Activated naive CD4-positive, alpha-beta T cell treated with Interleukin-2 at 50 U/mL for 16 hours (primary cell): ENCODE data around the gene BUB1.
A peak's percentile ranks its signal among the peaks of the same experiment; 100 is the strongest.
"Not testable (repeated sequence)": the region's sequence is repeated elsewhere in the genome, so short reads cannot be mapped to it uniquely, and the experiment has no call there.

Source experiments
- DNase-seq: peaks from one replicate; pipeline ENCODE4 v3.0.0-alpha.2; 2020

Gene BUB1

DNA sequence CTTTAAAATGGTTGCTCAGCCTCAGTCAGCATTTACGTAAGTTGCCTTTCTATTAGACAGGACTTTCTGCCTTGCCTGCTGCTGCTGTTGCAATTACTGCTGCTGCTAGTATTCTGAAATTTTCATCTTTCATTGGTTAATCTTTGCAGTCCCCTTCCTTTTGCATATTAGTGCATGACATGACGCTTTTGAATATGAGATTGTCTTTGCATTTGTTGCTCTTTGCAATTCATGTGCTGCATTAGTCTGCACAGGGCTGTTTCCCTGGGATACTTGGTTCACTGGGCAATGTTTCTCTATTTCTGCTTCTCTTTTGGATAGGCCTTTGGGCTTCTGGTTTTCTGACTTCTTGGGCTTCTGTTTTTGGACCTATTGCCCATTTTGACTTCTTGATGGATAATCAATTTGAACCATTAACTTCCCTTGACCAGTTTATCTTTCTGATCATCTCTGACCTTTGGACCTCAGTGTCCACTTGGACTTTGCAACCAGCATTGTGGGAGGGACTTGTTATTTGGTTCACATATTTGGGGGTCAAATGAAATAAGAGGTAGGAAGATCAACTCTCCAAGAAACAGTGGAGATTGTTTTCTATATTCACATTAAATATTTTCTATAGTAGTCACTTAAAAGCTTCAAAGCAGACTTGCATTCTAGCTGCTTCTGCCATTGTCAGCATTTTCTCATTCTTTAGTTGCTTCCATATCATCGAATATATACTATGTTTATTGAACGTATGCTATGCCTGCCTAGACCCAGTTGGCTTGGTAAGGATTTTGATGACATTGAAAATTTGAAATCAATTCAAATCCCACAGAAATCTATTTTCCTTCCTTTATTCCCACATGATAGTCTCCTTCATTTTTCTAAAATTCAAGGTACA lies 12.5 kb upstream of the BUB1 start:
- no peak for DNase-seq

DNA sequence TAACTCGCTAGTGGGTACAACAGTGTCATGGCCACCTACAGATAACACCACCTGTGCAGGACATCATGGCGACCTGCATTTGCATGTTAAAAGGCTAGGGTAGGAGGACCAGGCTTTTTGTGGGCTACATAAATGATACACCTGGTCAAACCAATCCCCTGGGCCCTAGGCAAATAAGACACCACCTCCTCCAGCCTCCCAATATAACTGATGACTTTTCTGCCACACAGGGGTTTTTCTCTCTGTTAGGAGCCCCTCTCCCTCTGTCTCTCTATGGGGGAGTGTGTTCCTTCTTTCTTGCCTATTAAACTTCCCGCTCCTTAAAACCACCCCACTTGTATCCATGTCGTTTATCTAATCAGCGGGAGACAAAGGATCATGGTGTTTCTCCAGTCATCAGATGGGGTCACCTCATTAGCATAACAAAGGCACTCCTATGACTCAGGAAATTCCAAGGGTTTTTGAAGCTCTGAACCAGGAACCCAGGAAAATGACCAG lies 10.8 kb upstream of the BUB1 start:
- DNase-seq = no peak

DNA sequence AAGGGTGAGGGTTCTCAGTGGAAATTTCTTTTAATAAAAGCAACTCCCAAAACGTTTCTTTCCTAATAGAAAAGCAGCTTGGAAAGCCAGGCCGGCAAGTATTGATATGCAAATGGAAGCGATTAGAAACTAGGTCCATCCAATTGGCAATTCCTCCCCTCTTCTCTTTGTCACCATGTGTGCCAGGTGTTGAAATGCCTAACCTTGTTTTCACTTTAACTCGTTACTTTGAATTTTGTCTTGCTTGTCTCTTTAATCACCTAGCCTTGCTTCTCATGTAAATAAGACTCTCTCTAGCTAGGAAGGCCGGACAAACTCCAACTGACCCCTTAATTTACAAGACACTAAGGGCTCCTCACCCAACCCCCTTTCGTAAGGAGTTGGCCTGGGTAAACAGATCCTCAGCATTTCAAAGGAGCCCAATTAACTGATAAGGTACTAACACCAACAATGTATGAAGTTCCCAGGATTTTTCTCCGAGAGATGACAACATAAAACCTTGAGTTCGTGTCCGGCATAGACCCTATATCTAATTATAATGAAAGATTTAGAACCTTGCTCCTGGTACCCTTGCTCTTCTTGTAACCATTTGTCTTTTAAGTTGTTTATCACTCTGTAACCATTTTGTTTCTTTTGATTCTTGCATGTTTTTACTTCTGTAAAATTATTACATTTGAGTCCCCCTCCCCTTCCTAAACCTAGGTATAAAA lies 10.1 kb upstream of the BUB1 start:
- not testable (repeated sequence) for DNase-seq

DNA sequence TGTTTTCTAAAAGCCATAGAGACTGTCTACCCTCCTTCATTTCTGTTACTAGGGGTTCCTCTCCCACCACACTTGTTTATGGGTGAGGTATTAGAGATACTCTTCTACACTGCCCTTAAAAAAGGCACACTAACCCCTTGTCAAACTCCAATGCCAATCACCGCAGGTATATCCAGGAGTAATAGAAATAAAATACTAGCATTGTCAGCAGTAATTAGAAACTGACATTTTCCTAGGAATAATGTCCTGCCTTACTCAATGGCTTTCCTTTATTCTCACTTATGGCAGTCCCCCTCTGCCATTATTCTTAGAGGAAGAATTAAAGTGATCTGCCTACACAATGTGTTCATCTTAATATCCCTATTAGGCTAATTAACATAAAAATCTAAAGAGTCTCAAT lies 5.0 kb upstream of the BUB1 start:
- DNase-seq = no peak

DNA sequence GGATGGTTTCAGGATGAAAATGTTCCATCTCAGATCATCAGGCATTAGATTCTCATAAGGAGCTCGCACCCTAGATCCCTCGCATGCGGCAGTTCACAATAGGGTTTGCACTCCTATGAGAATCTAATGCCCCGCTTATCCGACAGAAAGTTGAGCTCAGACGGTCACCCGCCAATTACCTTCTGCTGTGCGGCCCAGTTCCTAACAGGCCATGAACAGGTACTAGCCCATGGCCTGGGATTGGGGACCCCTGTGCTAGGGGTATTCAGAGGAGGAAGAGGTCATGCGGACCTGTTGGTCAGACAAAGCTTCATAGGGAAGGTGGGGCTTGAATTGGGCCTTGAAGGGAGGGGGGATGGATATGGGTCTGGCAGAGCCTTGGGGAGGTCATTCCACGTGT lies 4.4 kb upstream of the BUB1 start:
- no peak for DNase-seq

DNA sequence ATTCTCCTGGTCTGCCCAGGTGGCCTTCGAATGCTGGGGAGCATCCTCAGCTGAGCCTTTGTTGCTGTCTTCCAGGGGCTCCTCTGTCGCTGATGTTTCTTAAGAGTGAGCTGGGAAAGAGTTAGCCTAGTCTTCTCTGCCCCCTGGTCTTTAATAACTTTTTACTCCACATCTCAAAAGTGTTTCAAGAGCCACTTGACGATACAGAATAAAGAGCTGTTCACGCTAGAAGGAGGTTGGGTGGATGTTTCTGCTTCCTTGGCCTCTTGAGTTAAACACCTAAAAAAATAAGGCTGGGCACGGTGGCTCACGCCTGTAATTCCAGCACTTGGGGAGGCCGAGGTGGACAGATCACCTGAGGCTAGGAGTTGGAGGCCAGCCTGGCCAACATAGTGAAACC lies 2.8 kb upstream of the BUB1 start:
- DNase-seq = no peak

DNA sequence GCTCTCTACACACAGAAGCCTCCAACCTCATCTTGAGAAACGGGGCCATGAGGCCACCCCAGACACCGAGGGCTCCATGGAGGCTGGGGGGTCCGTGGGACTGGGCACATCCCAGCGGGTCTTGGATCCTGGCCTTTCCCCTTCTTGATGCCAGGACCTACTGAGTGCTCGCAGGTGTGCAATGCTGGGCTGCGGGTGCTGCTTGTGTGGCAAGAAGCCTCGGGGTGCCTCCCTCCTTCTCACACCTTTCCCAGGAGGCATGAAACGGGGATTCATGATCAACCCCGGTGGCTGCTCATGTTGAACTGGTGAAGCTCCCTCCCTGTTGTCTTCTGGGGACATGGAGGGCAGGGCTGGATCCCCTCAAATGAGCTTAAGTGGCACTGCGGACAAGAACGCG lies 2.0 kb upstream of the BUB1 start:
- no peak for DNase-seq

DNA sequence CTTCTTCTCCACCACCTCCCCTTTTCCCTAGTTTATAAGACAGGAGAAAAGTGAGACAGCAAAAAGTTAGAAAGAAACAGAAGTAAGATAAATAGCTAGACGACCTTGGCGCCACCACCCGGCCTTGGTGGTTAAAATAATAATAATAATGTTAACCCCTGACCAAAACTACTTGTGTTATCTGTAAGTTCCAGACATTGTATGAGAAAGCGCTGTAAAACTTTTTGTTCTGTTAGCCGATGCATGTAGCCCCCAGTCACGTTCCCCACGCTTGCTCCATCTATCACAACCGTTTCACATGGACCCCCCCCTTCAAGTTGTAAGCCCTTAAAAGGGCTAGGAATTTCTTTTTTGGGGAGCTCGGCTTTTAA lies 1.5 kb upstream of the BUB1 start:
- no peak for DNase-seq

DNA sequence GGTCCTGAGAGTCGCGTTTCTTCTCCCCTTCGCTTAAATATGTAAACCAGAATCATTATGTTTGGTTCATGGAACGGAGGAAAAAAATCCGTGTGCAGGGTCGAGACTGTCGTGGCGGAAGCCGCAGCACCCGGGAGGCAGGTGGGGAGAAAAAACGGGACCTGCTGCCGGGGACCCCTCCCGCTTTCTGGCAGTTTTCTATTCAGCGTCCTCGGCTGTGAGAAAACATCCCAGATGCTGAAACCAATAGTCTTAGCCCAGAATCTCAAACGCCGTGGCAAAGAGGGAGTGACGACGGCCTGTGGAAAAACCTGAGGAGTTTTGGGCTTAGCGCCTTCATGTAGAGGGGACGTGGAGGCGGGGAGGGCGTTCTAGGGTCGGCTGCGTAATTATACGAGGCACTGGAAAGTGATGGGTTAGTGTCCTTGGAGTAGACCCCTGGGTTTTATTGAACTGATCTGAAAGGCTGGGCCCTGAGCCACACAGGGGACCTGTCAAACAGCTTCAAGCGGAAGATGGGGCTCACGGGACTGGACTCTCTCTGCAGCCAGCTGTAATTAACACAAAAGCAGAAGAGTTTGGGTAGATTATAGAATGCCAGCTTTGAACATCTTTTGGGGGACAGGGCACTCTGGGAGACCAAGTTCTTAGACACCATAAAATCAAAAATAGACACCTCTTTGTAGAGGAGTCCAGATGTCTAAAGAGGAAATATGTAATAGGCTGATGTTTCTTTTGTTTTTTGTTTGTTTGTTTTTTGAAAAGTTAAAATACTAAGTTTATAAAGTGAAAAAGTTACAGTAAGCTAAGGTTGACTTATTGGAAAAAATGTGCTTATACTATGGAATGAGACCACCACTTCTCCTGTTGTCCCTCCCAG lies 834 bp upstream of the BUB1 start:
- DNase-seq = peak; percentile 12

DNA sequence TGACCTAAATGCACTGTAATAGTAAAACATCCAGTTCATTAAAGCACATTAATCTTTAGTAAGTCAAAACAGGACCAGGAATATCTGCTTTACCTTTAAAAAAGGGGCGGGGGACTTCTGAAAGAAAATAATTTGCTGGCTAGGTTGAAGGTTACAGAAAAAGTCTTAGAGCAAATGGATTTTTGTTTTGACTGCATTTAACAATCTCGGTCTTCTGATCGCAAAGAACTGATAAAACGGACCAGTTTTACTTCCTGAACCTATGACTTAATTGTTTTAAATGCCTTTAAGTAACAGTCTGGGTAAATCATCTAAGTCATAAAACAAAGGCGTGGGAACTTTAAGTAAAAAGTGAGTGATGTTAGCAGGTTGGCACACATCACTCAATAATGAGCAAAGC lies 783 bp downstream of the BUB1 start:
- DNase-seq = no peak

DNA sequence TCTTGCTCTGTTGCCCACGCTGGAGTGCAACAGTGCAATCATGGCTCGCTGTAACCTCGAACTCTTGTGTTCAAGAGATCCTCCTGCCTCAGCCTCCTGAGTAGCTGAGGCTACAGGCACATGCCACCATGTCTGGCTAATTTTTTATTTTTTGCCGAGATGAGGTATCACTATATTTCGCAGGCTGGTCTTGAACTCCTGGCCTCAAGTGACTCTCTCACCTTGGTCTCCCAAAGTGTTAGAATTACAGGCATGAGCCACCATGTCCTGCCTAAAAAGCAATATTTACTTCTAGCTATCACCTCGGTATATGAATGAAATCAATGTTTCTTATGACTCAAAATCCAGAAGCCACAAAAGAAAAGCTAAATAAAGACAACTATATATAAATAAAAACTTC lies 2.2 kb downstream of the BUB1 start:
- DNase-seq = no peak

DNA sequence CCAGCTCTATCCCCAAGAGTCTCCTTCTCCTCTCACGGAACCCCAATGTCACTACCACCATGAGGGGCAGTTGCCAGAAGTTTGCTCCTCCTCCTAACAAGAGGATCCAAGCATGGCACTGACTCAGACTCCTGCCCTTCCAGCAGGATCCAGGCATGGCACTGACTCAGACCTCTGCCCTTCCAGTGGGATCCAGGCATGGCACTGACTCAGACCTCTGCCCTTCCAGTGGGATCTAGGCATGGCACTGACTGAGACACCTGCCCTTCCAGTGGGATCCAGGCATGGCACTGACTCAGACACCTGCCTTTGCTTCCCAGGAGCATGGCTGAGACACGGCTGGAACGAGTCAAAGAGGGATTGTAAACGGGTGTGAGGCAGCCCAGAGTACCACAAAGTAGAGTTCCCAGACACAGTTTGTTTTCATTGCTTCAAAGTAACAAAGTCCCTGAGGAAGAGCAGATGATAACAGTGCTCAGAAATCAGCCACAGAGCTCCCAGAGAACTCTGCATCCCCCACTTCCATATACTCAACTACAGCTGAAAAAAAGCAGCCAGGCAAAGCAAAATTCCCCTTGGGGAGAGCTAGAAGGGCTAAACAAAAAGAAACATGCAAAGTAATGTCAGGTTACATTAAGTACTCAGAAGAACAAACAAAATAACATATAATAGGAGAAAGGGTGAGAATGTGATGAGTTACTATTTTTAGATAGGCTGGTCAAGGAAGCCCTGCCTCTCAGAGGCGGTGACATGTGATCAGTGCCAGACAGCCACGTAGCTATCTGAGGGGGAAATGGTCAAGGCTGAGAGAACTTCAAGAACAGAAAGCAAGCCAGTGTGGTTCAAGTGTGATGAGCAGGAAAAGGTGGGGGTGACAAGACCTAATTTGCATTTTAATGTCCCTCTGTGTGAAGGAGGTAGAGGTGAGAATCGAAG lies 3.0 kb downstream of the BUB1 start:
- no peak for DNase-seq

DNA sequence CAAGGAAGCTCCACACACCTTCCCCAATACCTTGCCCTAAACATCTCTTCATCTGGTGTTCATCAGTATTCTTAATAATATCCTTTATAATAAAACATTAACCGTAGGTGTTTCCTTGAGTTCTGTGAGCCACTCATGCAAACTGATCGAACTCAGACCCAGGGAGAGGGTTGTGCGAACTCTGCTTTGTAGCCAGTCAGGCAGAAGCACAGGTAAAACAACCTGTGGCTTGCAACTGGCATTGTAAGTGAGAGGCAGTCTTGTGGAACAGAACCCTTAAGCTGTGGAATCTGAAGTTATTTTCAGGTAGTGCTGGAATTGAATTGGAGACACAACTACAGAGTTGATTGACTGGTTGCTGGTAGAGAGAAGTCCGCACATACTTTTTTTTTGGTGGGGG lies 4.7 kb downstream of the BUB1 start:
- no peak for DNase-seq

DNA sequence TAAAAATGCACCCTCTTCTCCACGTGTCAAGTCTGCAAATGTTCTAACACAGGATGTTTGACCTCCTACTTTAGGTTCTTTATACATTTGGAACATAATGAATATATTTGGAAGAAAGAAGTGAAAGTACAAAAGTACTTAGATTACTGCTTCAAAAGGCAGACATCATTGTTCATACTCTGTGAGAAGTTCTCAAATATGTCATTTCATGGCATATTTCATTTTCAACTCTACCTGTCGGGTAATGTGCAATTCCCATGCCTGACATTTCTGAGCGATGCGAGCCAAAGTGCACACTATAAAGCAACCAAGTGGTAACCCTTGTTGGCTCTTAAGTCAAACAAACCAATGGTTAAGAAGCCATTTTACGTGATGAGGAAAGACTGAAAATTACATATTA lies 7.0 kb downstream of the BUB1 start:
- no peak for DNase-seq

DNA sequence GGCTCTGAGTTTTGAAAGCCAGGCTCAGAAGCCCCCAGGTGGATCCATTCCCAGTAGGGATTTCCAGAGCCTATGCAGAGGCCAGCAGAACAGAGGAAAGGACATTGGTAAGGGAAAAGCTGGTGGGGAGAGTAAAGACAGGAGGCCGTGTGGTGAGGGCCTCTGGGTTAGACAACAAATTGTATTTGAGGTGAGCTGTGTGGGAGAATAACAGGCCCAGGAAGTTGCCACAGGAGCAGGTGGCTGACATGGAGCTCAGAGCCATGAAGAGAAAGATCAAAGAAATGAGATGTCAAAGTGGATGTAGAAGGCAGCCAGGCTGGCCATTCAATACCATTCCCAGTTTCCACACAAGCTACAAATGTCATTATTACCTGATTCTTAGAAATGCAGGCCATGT lies 8.8 kb downstream of the BUB1 start:
- DNase-seq = no peak

DNA sequence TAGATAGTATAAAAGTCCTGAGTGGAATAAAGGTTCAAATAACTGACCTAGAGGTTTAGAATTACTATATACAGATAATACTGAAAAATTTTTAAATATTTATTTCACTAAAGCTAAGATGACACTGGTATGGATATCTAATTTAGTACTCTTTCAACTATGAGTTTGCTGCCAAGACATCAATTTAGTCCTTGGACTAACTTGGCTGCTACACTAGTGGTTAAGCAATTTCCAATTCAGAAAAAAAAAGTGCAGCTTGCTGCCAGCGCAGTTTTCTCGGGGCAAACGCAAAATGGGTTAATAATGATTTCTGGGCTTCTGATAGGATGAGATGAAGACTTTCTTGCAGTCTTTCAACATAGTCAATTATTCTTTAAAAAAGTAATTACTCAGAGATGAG lies 10.8 kb downstream of the BUB1 start:
- DNase-seq = no peak

DNA sequence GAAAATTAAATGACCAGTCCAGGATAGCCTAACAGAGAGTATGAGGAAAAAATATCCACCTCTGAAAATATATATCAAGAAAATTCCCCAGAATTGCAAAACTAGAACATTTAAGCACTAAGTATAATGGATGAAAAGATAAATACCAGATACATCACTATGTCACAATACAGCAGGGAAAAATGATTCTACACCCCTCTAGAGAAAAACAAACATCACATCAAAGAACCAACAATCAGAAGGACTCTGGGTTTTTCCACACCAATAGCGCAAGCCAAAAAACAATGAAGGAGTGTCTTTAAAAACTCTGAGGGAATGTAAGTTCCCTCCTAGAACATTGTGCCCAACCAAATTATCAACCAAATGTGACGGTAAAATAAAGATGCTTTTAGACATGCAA lies 13.7 kb downstream of the BUB1 start:
- no peak for DNase-seq

DNA sequence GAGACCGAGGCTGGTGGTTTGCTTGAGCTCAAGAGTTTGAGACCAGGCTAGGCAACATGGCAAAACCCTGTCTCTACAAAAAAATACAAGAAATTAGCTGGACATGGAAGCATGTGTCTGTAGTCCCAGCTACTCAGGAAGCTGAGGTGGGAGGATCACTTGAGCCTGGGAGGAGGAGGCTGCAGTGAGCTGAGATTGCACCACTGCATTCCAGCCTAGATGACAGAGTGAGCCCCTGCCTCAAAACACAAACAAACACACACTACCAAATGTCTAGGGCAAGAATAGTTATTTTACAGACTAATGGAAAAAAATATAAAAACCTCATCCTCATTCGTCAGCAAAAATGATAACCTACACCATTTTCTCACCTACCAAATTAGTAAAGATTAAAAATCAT lies 15.3 kb downstream of the BUB1 start:
- DNase-seq = no peak

DNA sequence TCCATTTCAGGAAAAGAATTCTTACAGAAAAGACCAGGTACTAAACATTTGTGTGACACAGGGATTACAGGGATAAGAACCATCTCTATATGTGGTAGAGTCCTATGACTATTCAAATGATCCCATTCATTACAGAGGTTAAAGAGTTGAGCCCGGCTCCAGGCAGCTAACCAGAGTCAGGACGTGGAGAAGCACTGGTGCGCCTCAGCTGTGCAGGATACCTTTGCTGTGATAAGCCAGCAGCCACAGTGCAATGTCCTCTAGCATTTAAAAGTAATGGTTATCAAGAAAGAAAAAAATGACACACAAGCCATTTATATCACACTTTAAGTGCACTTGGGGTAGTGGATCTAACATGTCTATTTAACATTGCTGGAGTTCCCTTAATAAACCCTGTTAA lies 17.3 kb downstream of the BUB1 start:
- DNase-seq = no peak

DNA sequence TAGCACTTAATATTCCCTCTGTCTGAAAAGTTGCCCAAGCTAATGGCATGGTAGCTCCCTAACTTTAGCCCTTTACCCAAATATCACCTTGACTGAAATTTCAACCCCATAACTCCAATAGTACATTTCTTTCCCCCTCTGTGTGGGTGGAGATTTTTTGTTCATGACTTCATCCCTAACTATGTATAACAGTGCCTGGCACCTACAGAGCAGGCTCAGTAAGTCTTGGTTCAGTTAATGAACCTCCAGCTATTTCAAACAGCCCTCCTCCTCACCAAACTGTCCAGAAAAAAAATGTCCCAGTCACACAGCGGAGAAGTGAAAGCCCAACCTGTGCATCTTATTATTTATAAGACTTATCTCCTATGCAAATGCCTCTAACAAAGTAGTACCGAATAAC lies 18.6 kb downstream of the BUB1 start:
- DNase-seq = no peak

DNA sequence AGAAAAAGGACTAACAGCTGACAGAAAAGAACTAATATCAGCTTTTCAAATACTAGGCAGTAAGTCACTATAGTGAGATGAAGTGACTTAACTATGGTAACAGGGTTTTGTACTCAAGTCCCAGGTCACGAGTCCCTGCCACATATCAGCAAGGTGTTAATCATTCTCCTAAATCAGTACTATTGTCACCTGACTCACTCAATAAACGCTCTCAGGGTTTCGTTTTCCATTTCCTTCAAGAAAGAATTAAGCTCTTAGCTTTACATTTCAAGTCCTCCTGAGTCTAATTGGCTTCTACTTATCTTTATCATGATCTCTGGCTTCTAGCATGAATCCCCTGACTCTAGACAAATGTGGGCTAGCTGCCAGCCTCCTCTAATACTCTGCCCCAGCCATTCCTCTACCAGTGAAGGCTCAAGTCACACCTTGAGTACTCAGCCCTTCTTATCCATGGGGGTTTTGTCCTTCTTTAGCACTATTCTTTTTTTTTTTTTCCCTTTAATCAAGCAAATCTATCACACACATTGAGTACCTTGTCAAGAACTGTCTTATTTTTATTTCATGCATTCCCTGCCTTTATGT lies 20.0 kb downstream of the BUB1 start:
- peak; percentile 23 for DNase-seq

DNA sequence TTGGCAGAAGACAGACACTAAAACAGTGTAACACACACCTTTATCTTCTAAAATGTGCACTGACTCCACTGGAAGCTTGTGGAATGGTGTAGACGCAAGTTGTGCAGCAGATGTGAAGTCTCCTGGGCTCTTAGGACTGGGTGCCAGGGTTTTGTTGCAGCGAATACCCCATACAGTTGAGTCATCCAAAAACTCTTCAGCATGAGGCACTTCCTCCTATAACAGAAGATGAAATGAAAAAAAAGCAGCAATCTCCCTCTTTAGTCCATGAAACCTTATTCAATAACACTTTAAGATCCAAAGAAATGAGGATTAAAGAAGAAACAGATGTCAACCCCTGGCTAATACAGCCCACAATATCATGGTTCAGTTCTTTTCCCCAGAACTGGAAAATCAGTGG lies 22.2 kb downstream of the BUB1 start:
- DNase-seq = no peak
